CD1c-positive myeloid dendritic cell (primary cell): ENCODE results near the gene AGK.
"Not testable (repeated sequence)": the region's sequence is repeated elsewhere in the genome, so short reads cannot be mapped to it uniquely, and the experiment has no call there.

Source experiments
- DNase-seq: peaks from one replicate; pipeline ENCODE4 v3.0.0-alpha.2; 2016; ENCODE audit errors: extremely low spot score

Gene AGK

DNA sequence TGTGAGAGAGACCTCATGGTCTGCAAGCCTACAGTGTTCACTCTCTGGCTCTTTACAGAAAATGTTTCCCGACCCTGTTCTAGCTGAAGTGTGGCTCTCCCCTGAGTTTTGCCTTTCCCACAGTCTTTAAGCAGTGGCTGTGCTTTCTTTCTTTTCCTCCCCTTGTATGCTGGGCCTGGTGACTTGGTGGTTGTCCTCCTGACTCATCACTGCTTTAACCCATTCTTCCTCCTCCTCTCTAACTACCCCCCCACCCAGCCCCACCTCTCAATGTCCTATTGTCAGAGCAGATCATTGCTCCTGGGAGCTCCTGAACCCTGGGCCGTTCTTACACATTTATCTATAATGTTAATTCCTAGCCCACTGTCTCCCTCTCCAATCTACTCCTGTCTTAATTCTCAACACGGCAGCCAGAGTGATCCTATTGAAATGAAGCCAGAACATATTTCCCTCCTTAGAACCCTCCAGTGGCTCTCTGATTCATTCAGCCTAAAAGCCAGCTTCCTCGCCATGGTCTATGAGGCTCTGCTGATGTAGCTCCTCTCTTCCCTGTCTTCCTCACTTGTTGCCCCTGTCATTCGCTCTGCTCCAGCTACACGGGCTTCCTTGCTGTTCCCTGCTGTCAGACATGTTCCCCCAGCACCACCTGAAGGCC is 95.7 kb downstream of the AGK start:
- no peak for DNase-seq

DNA sequence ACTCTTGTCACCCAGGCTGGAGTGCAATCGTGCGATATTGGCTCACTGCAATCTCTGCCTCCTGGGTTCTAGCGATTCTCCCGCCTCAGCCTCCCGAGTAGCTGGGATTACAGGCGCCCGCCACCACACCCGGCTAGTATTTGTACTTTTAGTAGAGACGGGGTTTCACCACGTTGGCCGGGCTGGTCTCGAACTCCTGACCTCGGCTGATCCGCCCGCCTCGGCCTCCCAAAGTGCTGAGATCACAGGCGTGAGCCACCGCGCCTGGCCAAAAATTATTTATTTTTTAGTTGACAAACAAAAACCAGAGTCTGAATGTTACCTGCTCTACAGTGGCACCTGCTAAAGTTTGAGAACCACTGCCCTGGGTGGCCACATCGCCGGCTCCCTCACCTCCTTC is 96.5 kb downstream of the AGK start:
- not testable (repeated sequence) for DNase-seq

DNA sequence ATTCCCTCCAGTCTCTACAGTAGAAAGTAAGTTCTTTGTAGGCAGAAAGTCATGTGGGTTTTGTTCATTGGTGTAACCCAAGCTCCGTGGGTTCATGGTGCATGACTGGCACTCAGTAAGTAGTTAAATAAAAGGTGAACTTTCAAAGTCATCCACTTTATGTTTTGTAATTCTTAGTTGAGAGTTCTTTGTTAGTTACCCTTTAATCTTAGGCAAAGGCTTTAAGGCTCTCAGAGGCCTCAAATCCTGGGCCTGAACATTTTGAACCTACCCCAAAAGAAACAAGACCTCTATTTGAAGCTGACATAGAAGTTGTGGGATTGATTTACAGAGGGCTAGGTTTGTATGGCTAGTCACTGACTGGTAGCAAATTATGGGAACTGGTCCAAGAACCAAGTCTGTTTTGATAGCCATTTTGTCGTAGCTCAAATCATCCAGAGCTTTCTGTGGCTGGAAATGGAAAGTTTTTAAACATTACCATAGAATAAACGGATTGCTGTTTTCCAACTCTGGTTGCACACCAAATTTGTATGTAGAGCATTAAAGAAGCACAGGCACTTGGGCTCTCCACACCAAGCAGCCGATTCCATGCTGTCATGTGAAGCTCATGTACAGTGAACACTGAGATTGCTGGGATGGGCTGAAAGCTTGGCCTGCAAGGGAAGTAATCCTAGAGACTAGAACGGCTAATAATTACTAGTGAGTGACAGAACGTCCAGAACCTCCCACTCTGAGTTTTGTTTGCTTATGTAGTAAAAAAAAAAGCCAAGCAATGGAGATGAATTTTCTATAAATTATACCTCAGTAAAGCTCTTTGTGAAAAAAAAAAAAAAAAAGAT is 97.3 kb downstream of the AGK start:
- DNase-seq = no peak

DNA sequence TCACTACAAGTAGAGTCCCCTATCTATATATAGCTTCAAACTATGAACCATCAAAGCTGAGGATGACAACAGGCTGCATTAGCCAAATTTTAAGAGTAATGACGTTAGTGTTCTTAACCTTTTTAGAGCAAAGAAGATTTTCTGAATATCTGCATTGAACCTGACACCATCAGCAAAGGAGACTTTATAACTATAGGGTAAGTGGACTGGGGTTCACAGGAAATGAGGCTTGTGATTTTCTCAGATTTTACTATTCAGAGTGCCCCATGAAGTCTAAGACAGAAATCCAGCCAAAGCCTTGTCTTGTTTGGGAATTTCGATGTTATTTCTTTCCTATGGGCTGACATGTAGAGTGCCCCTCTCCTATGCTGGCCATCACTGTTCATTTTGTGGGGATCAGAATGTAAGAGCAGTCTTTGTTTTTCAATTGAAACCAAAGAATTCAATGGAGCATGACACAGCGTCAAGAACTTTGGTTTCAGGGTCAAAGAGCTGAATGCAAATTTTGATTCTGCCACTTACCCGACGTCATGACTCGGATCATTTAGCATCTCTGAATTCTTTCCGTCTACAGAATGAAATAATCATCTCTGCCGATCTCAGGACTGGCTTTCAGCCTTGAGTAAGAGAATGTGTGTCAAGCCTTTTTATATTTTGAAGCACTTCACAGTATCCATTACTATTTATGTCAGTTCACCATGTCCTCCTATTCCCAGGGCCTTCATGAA is 98.1 kb downstream of the AGK start:
- DNase-seq = no peak

- DNase-seq = peak; percentile 19
Observed at GRCh38 chr7:141649865-141650634, 98.8 kb downstream of the AGK start.

DNA sequence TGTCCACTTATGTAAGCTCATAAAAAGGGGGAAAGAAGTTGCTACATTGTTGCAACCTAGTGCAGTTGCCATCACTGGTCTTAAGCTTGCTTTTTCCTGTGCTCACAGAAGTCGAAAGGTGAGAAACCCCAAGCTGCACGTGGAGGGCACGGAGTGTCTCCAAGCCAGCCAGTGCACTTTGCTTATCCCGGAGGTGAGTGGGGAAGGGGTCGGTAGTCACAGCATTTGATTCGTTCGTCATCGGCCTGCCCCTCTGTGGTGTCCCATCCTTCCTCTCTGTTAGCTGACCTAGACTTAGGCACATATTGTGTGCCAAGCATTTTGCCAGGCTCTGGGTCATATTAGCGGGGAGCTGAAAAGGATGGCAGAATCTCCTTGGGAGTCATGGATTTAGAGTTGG is 100.2 kb downstream of the AGK start:
- DNase-seq = no peak

GRCh38 chr7:141652691-141653090 is 101.5 kb downstream of the AGK start:
- no peak for DNase-seq

GRCh38 chr7:141654551-141654950 is 103.3 kb downstream of the AGK start:
- peak; percentile 74 for DNase-seq

DNA sequence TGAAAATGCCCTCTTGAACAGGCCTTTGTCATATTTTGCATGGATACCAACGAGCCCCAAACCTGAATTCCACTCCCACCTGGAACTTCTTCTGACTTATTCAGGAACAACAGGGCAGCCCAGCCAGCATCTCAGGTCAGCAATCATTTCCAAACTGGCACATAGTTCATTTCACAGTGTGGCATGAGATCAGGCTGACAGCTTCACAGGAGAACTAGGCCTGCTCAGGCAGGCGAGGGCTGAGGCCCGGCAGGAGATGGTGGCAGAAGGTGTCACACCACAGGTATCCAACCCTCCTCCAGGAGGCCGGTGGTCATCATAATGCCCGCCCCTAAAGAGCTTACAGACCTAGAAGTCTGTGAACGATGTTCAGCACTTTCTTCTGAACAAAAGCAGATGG is 108.3 kb downstream of the AGK start:
- no peak for DNase-seq

DNA sequence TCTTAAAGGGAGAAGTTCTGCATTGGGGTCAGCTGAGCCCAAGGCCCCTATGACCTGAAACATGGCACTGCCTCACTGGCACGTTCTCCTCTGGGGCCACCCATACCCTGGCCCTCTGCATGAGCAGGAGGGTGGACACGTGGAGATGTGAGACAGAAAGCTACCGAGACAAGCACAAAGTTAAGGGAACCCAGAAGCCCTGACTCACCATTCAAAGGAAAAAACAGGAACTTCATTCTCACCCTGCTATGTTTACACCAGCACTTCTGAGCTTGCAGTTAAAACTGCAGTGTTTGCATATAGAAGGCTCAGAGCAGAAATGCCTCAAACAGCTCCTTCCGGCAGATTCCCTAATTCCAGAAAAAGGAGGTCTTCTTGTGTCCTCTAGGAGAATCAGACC is 109.0 kb downstream of the AGK start:
- peak; percentile 81 for DNase-seq

- no peak for DNase-seq
Observed at GRCh38 chr7:141663081-141663849, 112.1 kb downstream of the AGK start.

DNA sequence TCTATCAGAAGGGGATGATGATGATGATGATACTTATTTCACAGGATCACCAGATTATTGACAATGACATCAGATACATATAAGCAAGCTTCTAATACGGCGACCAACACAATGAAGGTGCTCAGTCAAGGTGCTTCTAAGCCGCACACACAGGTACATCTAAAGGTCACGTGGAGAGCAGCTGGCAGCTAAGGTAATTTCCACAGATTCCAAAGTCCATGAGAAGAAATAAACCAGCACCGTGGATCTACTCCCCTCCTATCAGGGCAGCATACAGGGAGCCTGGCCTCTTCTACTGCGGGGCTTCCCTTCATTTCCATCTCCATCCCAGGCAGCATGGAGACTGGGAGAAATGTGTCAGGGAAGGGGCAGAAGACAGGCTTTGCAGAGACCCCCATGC is 113.2 kb downstream of the AGK start:
- no peak for DNase-seq

- no peak for DNase-seq
Observed at GRCh38 chr7:141665208-141666035, 114.2 kb downstream of the AGK start.

GRCh38 chr7:141666071-141666470 is 114.9 kb downstream of the AGK start:
- no peak for DNase-seq

DNA sequence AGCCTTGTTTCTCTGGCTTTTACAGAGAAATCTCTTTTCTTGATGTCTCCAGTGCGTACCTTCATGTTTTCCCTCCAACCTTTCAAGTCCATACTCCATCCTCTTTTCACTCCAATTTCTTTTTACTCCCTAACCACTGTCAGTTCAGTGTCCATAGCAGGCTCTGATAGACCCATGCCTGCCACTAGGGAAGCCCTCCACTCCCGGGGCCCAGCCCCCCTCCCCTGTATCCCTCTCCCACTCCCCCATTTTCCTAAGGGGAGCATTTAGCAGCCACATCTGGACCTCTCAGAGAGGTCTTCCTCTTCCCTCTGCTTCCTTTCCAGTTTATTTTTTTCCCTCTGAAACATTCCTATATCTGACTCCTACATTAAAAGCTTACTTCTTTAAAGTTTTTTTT is 117.6 kb downstream of the AGK start:
- no peak for DNase-seq

DNA sequence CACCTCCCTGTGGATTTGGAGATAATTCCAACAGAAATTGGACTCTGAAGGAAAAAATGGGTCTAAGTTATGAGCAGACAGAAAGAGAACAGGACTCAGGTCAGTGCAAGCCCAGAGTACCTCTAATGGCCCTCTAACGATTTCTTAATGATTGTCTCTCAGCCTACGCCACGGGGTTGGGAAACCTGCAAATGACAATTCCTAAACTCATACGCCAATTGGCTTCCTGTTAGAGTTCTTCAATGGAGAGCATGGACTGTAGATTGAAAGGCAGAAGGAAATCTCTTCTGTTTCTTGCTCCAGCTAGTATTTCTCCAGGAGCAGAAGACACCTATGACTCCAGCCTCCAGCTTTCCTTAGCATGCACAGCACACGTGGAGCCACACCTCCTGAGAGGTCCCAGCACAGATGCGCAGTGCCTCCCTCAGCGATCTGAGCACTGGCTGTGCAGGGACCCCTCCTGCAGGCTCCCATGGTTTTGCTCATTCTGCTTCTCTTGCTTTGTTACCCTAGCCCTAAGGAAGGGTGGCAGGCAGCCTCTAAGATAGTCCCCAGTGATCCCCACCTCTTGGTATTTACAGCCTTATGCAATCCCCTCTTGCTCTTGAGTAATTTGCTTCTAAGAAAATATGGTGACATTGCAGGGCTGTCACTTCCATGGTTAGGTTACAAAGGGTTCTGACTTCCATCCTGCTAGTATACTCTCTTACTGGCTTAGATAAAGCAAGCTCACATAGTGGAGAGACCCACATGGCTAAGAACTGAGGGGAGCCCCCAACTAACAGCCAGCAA is 120.7 kb downstream of the AGK start:
- DNase-seq = peak; percentile 56

GRCh38 chr7:141673346-141673745 is 122.1 kb downstream of the AGK start:
- DNase-seq = no peak

DNA sequence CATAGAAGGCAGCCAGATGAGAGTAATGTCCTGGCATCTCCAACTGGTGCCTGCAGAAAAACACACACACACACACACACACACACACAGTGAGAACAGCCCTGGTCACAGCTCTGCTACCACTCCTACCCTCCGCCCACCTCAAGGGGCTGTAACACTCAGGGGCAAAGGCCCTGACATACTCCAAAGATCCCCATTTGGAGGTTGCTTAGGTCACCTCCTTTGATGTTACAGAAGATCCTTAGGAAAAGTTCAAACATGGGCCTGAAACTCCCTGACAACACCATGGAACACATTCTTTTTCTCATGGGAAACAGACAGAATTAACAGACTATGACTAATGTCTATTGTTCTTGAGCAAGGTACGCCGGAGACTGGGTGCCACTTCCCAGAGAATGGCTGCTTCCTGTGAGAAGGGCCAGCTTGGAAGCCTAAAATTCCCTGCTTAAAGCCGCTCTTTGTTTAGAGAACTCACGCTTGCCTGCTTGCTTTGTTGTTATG is 123.0 kb downstream of the AGK start:
- peak; percentile 23 for DNase-seq

GRCh38 chr7:141674702-141675101 is 123.5 kb downstream of the AGK start:
- DNase-seq = no peak
